ENCODE results near the gene RAB31.

RAB31 gene

GRCh38 chr18:9876212-9876866, 168.2 kb downstream of the RAB31 start:
- Histone ChIP-seq H3K27ac (ENCODE audit: low read depth, low read length) (no peak overlapping the region), H3K36me3 (ENCODE audit: insufficient read depth, low read length) (no peaks in the 10 kb centered on the region), H3K9ac (ENCODE audit: low read length) (no peak overlapping the region), H3K27me3 (ENCODE audit: control insufficient read depth in 1 of 2, insufficient read depth in 2 of 2, low read length in 2 of 2) (no peaks in the 10 kb centered on the region), H3K4me1 (ENCODE audit: insufficient read depth, low read length) (peaks cover 3% of the 10 kb centered on the region), H3K4me3 (ENCODE audit: low read depth in 1 of 2, low read length in 2 of 2) (no peak overlapping the region), H3K9me3 (ENCODE audit: low read length) (no peaks in the 10 kb centered on the region)

DNA sequence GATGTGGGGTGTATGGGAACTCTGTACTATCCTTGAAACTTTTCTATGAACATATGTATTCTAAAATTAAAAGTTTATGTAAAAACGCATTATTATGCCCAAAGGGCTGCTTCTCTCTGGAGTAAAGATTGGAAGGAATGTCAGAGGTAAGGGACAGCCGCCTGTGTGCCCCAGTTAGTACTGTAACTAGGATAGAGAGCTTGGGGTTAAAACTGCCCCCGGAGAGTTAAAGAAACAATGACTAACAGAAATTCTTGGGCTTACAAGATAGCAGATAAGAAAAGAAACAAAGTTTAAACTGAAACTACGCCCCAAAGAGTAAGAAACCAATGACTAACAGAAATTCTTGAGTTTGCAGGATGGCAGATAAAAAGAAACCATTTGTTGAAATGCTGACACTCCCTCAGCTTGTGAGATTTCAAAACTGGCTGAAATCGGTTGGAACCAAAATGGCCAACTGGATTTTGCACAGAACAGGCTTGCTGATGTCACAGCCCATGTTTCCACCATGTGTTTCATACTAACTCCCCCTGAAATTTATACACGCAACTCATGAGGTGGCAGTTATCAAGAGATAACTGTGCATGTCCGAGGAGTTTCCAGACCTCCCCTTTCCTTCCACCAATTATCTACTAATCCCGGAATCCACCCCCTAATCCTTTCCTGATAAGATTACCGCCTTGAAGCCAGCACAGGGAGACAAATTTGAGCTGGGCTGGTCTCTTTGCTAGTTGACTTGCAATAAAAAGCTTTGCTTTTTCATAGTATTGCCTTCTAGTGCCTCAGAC, 169.0 kb downstream of the RAB31 start:
- Histone ChIP-seq H3K27me3 (ENCODE audit: control insufficient read depth in 1 of 2, insufficient read depth in 2 of 2, low read length in 2 of 2) (no peaks in the 10 kb centered on the region), H3K9ac (ENCODE audit: low read length) (no peak overlapping the region), H3K36me3 (ENCODE audit: insufficient read depth, low read length) (no peaks in the 10 kb centered on the region), H3K4me3 (ENCODE audit: low read depth in 1 of 2, low read length in 2 of 2) (no peak overlapping the region), H3K4me1 (ENCODE audit: insufficient read depth, low read length) (peaks cover 4% of the 10 kb centered on the region), H3K9me3 (ENCODE audit: low read length) (no peaks in the 10 kb centered on the region), H3K27ac (ENCODE audit: low read depth, low read length) (no peak overlapping the region)

- Histone ChIP-seq H3K27me3 (ENCODE audit: control insufficient read depth in 1 of 2, insufficient read depth in 2 of 2, low read length in 2 of 2) (no peaks in the 10 kb centered on the region), H3K9ac (ENCODE audit: low read length) (no peak overlapping the region), H3K4me3 (ENCODE audit: low read depth in 1 of 2, low read length in 2 of 2) (no peak overlapping the region), H3K27ac (ENCODE audit: low read depth, low read length) (no peak overlapping the region), H3K9me3 (ENCODE audit: low read length) (no peaks in the 10 kb centered on the region), H3K4me1 (ENCODE audit: insufficient read depth, low read length) (peaks cover 10% of the 10 kb centered on the region), H3K36me3 (ENCODE audit: insufficient read depth, low read length) (no peaks in the 10 kb centered on the region)
Observed at GRCh38 chr18:9877655-9878014, 169.5 kb downstream of the RAB31 start.

DNA sequence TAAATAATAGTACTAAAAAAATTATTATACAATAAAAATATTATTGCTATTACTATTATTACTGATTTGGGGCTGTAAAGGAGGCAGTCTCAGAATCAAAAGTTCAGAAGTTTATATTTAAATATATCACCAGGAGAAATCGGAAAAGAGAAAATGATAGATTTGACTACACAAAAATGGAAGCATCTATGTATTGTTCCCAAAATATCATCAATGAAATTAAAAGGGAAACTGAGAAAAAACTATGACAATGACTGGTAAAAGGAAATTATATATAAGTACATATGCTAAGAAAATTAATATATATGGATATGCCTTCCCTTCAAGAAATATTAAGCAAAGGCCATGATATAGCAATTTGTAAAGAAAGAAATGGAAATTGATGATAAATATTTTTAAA, 170.0 kb downstream of the RAB31 start:
- Histone ChIP-seq H3K36me3 (ENCODE audit: insufficient read depth, low read length) (no peaks in the 10 kb centered on the region), H3K4me3 (ENCODE audit: low read depth in 1 of 2, low read length in 2 of 2) (no peak overlapping the region), H3K9me3 (ENCODE audit: low read length) (no peaks in the 10 kb centered on the region), H3K4me1 (ENCODE audit: insufficient read depth, low read length) (peaks cover 14% of the 10 kb centered on the region), H3K9ac (ENCODE audit: low read length) (no peak overlapping the region), H3K27me3 (ENCODE audit: control insufficient read depth in 1 of 2, insufficient read depth in 2 of 2, low read length in 2 of 2) (no peaks in the 10 kb centered on the region), H3K27ac (ENCODE audit: low read depth, low read length) (no peak overlapping the region)

DNA sequence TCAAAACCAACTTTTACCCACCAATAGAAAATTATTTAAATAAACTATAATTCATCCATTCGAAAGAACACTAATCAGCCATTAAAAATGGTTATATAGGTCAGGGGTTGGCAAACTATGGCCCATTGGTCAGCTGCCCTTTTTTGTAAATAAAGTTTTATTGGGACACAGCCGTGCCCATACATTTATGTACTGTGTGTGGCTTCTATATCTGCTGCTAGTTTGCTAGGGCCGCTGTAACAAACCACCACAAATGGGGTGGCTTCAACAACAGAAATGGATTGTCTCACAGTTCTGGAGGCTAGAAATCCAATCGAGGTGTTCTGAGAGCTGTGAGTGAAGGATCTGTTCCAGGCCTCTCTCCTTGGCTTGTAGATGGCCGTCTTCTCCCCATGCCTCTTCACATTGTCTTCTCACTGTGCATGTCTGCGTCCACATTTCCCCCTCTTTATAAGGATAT, 170.7 kb downstream of the RAB31 start:
- Histone ChIP-seq H3K9ac (ENCODE audit: low read length) (no peak overlapping the region), H3K9me3 (ENCODE audit: low read length) (no peaks in the 10 kb centered on the region), H3K4me3 (ENCODE audit: low read depth in 1 of 2, low read length in 2 of 2) (no peak overlapping the region), H3K27ac (ENCODE audit: low read depth, low read length) (no peak overlapping the region), H3K36me3 (ENCODE audit: insufficient read depth, low read length) (no peaks in the 10 kb centered on the region), H3K27me3 (ENCODE audit: control insufficient read depth in 1 of 2, insufficient read depth in 2 of 2, low read length in 2 of 2) (no peaks in the 10 kb centered on the region), H3K4me1 (ENCODE audit: insufficient read depth, low read length) (peaks cover 18% of the 10 kb centered on the region)

DNA sequence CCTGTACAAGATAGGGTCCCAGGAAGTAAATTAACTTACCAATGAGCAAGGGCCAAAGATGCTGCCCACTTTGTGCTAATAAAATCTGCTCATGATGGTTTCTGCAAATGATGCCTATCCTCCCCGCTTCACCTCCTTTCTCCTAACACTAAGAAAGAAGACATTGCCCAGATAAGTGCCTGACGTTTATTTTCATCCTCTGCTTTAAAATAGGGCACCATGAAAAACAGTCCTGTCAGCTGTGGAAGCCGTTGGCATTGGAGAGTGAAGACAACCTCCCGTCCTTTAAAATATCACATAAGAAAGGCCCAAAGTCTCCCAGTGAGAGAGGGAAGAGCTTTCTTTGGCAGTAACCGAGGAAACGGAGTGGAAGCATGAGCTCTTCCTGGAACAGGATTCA, 176.0 kb downstream of the RAB31 start:
- Histone ChIP-seq H3K27ac (ENCODE audit: low read depth, low read length) (peak overlapping the region; percentile 16), H3K9me3 (ENCODE audit: low read length) (no peaks in the 10 kb centered on the region), H3K27me3 (ENCODE audit: control insufficient read depth in 1 of 2, insufficient read depth in 2 of 2, low read length in 2 of 2) (no peaks in the 10 kb centered on the region), H3K36me3 (ENCODE audit: insufficient read depth, low read length) (no peaks in the 10 kb centered on the region), H3K4me1 (ENCODE audit: insufficient read depth, low read length) (peaks cover 15% of the 10 kb centered on the region), H3K9ac (ENCODE audit: low read length) (no peak overlapping the region), H3K4me3 (ENCODE audit: low read depth in 1 of 2, low read length in 2 of 2) (no peak overlapping the region)

- Histone ChIP-seq H3K4me1 (ENCODE audit: insufficient read depth, low read length) (peaks cover 15% of the 10 kb centered on the region), H3K9ac (ENCODE audit: low read length) (no peak overlapping the region), H3K4me3 (ENCODE audit: low read depth in 1 of 2, low read length in 2 of 2) (no peak overlapping the region), H3K9me3 (ENCODE audit: low read length) (no peaks in the 10 kb centered on the region), H3K36me3 (ENCODE audit: insufficient read depth, low read length) (no peaks in the 10 kb centered on the region), H3K27me3 (ENCODE audit: control insufficient read depth in 1 of 2, insufficient read depth in 2 of 2, low read length in 2 of 2) (no peaks in the 10 kb centered on the region), H3K27ac (ENCODE audit: low read depth, low read length) (no peak overlapping the region)
Observed at GRCh38 chr18:9884532-9885140, 176.5 kb downstream of the RAB31 start.

DNA sequence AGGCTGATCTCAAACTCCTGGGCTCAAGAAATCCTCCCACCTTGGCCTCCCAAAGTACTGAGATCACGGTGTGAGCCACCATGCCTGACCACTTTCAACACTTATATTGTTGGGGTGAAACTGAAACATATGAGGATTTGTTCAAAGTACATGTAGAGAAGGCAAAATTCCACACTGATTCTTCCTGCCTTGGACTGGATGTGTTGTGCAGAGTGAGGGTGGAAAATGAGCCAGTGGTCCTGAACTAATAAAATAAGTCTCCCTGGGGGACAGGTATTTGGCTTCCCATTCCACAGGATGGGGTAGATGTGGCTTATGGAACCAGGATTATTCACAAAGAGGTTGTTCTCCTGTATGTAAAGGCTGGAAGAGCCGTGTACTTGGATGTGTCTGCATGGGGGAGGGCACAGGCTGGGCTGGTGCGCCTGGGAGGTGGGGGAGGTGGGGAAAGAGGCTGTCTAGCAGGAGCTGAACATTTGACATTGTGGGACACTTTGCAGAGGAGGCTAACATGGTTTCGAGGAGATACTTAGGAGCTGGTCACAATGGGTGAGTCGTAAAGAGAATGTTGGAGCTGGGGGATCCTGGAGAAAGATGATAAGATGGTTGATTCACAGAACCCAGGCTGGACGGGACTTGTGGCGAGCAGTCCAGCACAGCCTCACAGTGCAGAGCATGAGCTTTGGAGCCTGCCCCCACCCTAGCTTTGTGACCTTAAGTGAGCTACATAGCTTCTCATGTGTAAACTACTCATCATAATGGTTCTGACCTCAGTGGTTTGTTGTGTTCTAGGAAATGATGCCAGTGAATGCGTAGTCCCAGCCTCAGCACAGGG, 177.3 kb downstream of the RAB31 start, which contains the start of gene TXNDC2:
Gene TXNDC2, plus strand, starts transcription at position 804 of the 835 bp plus-strand sequence. CDS start 708 bp downstream, outside the sequence.
- no peaks in the 10 kb centered on the region for H3K36me3 ChIP-seq (ENCODE audit: insufficient read depth, low read length)
- H3K4me1 ChIP-seq (ENCODE audit: insufficient read depth, low read length): peaks cover 15% of the 10 kb centered on the region
- no peak within 1 kb of the TSS for H3K27ac ChIP-seq (ENCODE audit: low read depth, low read length)
- H3K9ac ChIP-seq (ENCODE audit: low read length): no peak within 1 kb of the TSS
- H3K27me3 ChIP-seq (ENCODE audit: control insufficient read depth in 1 of 2, insufficient read depth in 2 of 2, low read length in 2 of 2): no peaks in the 10 kb centered on the region
- H3K4me3 ChIP-seq (ENCODE audit: low read depth in 1 of 2, low read length in 2 of 2): no peak within 1 kb of the TSS
- no peaks in the 10 kb centered on the region for H3K9me3 ChIP-seq (ENCODE audit: low read length)

- H3K9me3 ChIP-seq (ENCODE audit: low read length): no peaks in the 10 kb centered on the region
- H3K4me1 ChIP-seq (ENCODE audit: insufficient read depth, low read length): peaks cover 15% of the 10 kb centered on the region
- no peak overlapping the region for H3K4me3 ChIP-seq (ENCODE audit: low read depth in 1 of 2, low read length in 2 of 2)
- H3K27me3 ChIP-seq (ENCODE audit: control insufficient read depth in 1 of 2, insufficient read depth in 2 of 2, low read length in 2 of 2): no peaks in the 10 kb centered on the region
- no peak overlapping the region for H3K9ac ChIP-seq (ENCODE audit: low read length)
- no peak overlapping the region for H3K27ac ChIP-seq (ENCODE audit: low read depth, low read length)
- no peaks in the 10 kb centered on the region for H3K36me3 ChIP-seq (ENCODE audit: insufficient read depth, low read length)
Observed at GRCh38 chr18:9886005-9886348, 177.9 kb downstream of the RAB31 start.

GRCh38 chr18:9887992-9888391, 179.9 kb downstream of the RAB31 start:
- Histone ChIP-seq H3K27ac (ENCODE audit: low read depth, low read length) (no peak overlapping the region), H3K9ac (ENCODE audit: low read length) (no peak overlapping the region), H3K4me3 (ENCODE audit: low read depth in 1 of 2, low read length in 2 of 2) (no peak overlapping the region), H3K36me3 (ENCODE audit: insufficient read depth, low read length) (no peaks in the 10 kb centered on the region), H3K9me3 (ENCODE audit: low read length) (no peaks in the 10 kb centered on the region), H3K27me3 (ENCODE audit: control insufficient read depth in 1 of 2, insufficient read depth in 2 of 2, low read length in 2 of 2) (no peaks in the 10 kb centered on the region), H3K4me1 (ENCODE audit: insufficient read depth, low read length) (peaks cover 5% of the 10 kb centered on the region)

- H3K36me3 ChIP-seq (ENCODE audit: insufficient read depth, low read length): no peaks in the 10 kb centered on the region
Observed at GRCh38 chr18:9890196-9890595, 182.1 kb downstream of the RAB31 start.

More at GRCh38 chr18:9890196-9890595, 182.1 kb downstream of the RAB31 start:
- Histone ChIP-seq H3K4me1 (ENCODE audit: insufficient read depth, low read length) (no peaks in the 10 kb centered on the region), H3K4me3 (ENCODE audit: low read depth in 1 of 2, low read length in 2 of 2) (no peak overlapping the region), H3K27me3 (ENCODE audit: control insufficient read depth in 1 of 2, insufficient read depth in 2 of 2, low read length in 2 of 2) (no peaks in the 10 kb centered on the region), H3K9me3 (ENCODE audit: low read length) (no peaks in the 10 kb centered on the region), H3K27ac (ENCODE audit: low read depth, low read length) (no peak overlapping the region), H3K9ac (ENCODE audit: low read length) (no peak overlapping the region)

All from muscle layer of colon (tissue), 2 donors.